H1 (cell line): Measurements from ENCODE around the gene MUC4. TPM values are rescaled to one million over a fixed set of nuclear protein-coding genes. Genes with fewer than 3 reads are reported as not detected.

Experiments
- CTCF ChIA-PET: fragments of 300-600 bp; sonication (Branson Sonifier 250); formaldehyde crosslinking; loops from one replicate; lab custom pipeline; 2021; ENCODE audit not compliant: partially characterized antibody; lab: Charles Lee
- POLR2A ChIA-PET: fragments of 300-600 bp; sonication (Branson Sonifier 250); formaldehyde crosslinking; loops from one replicate; lab custom pipeline; 2021; ENCODE audit warnings: inconsistent platforms; ENCODE audit not compliant: partially characterized antibody; lab: Charles Lee
- DNase-seq, 2 experiments: peaks; one replicate each; pipeline versions ENCODE4 v3.0.0 to v3.0.0-alpha.2; 2010 to 2022; ENCODE audit warnings: low spot score in 2 of 2, low read depth in 1 of 2, mixed read lengths in 1 of 2
- FAIRE-seq: peaks from 2 replicates; lab custom pipeline; 2011; peaks lifted over from hg19 to GRCh38; lab: Jason Lieb, UNC
- H2AFZ ChIP-seq: 2 replicates; pipeline ENCODE4 v1.8.1; 2012; ENCODE audit warnings: low read length, inconsistent platforms
- H2AK5ac ChIP-seq: 2 replicates; pipeline ENCODE4 v1.6.1; 2013; ENCODE audit warnings: low read depth, low read length
- H2BK120ac ChIP-seq: replicated peaks from 2 replicates; pipeline ENCODE3; 2013; ENCODE audit warnings: low read depth, low read length, inconsistent platforms
- H2BK12ac ChIP-seq: 2 replicates; pipeline ENCODE4 v1.6.1; 2013; ENCODE audit warnings: low read depth, low read length
- H2BK15ac ChIP-seq: 2 replicates; pipeline ENCODE4 v1.6.1; 2013; ENCODE audit warnings: low read length
- H2BK20ac ChIP-seq: 2 replicates; pipeline ENCODE4 v1.6.1; 2013; ENCODE audit warnings: low read length
- H2BK5ac ChIP-seq: 2 replicates; pipeline ENCODE4 v1.6.1; 2013; ENCODE audit warnings: low read depth, low read length
- H3K14ac ChIP-seq: 2 replicates; pipeline ENCODE4 v1.6.1; 2013; ENCODE audit warnings: inconsistent platforms; ENCODE audit not compliant: insufficient read length
- H3K18ac ChIP-seq: 2 replicates; pipeline ENCODE4 v1.6.1; 2013; ENCODE audit warnings: low read length; ENCODE audit errors: extremely low read depth
- H3K23ac ChIP-seq: 2 replicates; pipeline ENCODE4 v1.6.1; 2013; ENCODE audit warnings: inconsistent platforms; ENCODE audit not compliant: insufficient read length
- H3K23me2 ChIP-seq: 2 replicates; pipeline ENCODE4 v1.6.1; 2013; ENCODE audit warnings: low read depth, low read length
- H3K27ac ChIP-seq: 2 replicates; pipeline ENCODE4 v1.6.1; 2011; ENCODE audit warnings: low read depth, low read length, inconsistent platforms
- H3K27me3 ChIP-seq, 4 experiments: replicated peaks in 1 of 4; 1 replicate in 1 of 4; 2 replicates in 3 of 4; pipeline versions ENCODE4 v1.6.1 to v1.8.1; 2011 to 2013; ENCODE audit warnings: low read length in 3 of 4, mild to moderate bottlenecking in 3 of 4, inconsistent platforms in 2 of 4, mixed read lengths in 2 of 4, moderate library complexity in 1 of 4; ENCODE audit not compliant: control insufficient read depth in 3 of 4, insufficient read depth in 3 of 4; ENCODE audit errors: extremely low read depth in 1 of 4
- H3K36me3 ChIP-seq, 4 experiments: 2 replicates each; pipeline versions ENCODE4 v1.6.1 to v1.8.1; 2011 to 2013; ENCODE audit warnings: mild to moderate bottlenecking in 4 of 4, low read length in 3 of 4, moderate library complexity in 2 of 4, control low read depth in 1 of 4, inconsistent platforms in 1 of 4; ENCODE audit not compliant: insufficient read depth in 4 of 4, control insufficient read depth in 2 of 4
- H3K4ac ChIP-seq: replicated peaks from 2 replicates; pipeline ENCODE3; 2013; ENCODE audit warnings: low read length, low read depth, mixed read lengths, inconsistent platforms; ENCODE audit not compliant: insufficient read length
- H3K4me1 ChIP-seq, 4 experiments: replicated peaks in 1 of 4; 1 replicate in 1 of 4; 2 replicates in 3 of 4; pipeline versions ENCODE4 v1.6.1 to v1.8.1; 2011 to 2013; ENCODE audit warnings: low read length in 3 of 4, inconsistent platforms in 2 of 4, mixed read lengths in 1 of 4; ENCODE audit not compliant: insufficient read depth in 4 of 4, control insufficient read depth in 3 of 4
- H3K4me2 ChIP-seq, 2 experiments: 2 replicates each; pipeline versions ENCODE4 v1.6.1 to v1.8.1; 2011 to 2013; ENCODE audit warnings: low read depth in 2 of 2, low read length in 2 of 2, control low read depth in 1 of 2, inconsistent platforms in 1 of 2, mild to moderate bottlenecking in 1 of 2; ENCODE audit not compliant: insufficient read depth in 1 of 2
- H3K4me3 ChIP-seq, 4 experiments: fragments of 200-600, 300-600 bp in 1 of 4; sonication (generic), shearing (Covaris generic), sonication (Bioruptor Twin) in 1 of 4; 2 replicates each; pipeline versions ENCODE4 v1.5.1 to v1.8.1; 2011 to 2016; ENCODE audit warnings: low read length in 4 of 4, low read depth in 3 of 4, control low read depth in 2 of 4, inconsistent platforms in 2 of 4, mild to moderate bottlenecking in 2 of 4, mixed read lengths in 1 of 4, moderate library complexity in 1 of 4; ENCODE audit not compliant: insufficient read depth in 2 of 4; ENCODE audit errors: extremely low read depth in 1 of 4
- H3K56ac ChIP-seq: replicated peaks from 2 replicates; pipeline ENCODE3; 2013; ENCODE audit warnings: low read depth, mild to moderate bottlenecking, mixed read lengths, low read length, inconsistent platforms; ENCODE audit not compliant: insufficient read length
- H3K79me1 ChIP-seq: 2 replicates; pipeline ENCODE4 v1.6.1; 2013; ENCODE audit warnings: low read depth, low read length, control low read depth
- H3K79me2 ChIP-seq, 2 experiments: 2 replicates each; pipeline versions ENCODE4 v1.6.1 to v1.8.1; 2012 to 2013; ENCODE audit warnings: low read length in 2 of 2, mild to moderate bottlenecking in 2 of 2, inconsistent platforms in 1 of 2; ENCODE audit not compliant: insufficient read depth in 2 of 2, control insufficient read depth in 1 of 2
- H3K9ac ChIP-seq, 4 experiments: replicated peaks in 1 of 4; 1 replicate in 1 of 4; 2 replicates in 3 of 4; pipeline versions ENCODE4 v1.6.1 to v1.8.1; 2011 to 2013; ENCODE audit warnings: low read depth in 3 of 4, low read length in 3 of 4, control low read depth in 2 of 4, mild to moderate bottlenecking in 2 of 4, moderate library complexity in 2 of 4, inconsistent platforms in 1 of 4; ENCODE audit errors: extremely low read depth in 1 of 4
- H3K9me3 ChIP-seq, 2 experiments: 2 replicates each; pipeline versions ENCODE4 v1.6.1 to v1.8.1; 2012 to 2013; ENCODE audit warnings: mild to moderate bottlenecking in 2 of 2, moderate library complexity in 2 of 2, control low read depth in 1 of 2, inconsistent platforms in 1 of 2, low read depth in 1 of 2, low read length in 1 of 2, mixed read lengths in 1 of 2; ENCODE audit not compliant: insufficient read depth in 2 of 2
- H4K20me1 ChIP-seq, 2 experiments: replicated peaks in 1 of 2; 2 replicates each; pipeline versions ENCODE3 to v1.8.1; 2011 to 2013; ENCODE audit warnings: inconsistent platforms in 2 of 2, low read length in 2 of 2, mild to moderate bottlenecking in 1 of 2; ENCODE audit not compliant: insufficient read depth in 2 of 2, control insufficient read depth in 1 of 2
- H4K5ac ChIP-seq: 2 replicates; pipeline ENCODE4 v1.6.1; 2013; ENCODE audit warnings: low read length, low read depth, mixed read lengths, inconsistent platforms; ENCODE audit not compliant: insufficient read length
- H4K8ac ChIP-seq: 2 replicates; pipeline ENCODE4 v1.8.0; 2013; ENCODE audit warnings: mild to moderate bottlenecking, moderate library complexity, low read length, inconsistent platforms; ENCODE audit not compliant: insufficient read depth; ENCODE audit errors: extremely low read depth
- H4K91ac ChIP-seq: replicated peaks from 2 replicates; pipeline ENCODE3; 2013; ENCODE audit warnings: low read length, mixed read lengths, inconsistent platforms; ENCODE audit not compliant: insufficient read length
- CHD1 ChIP-seq: IDR thresholded peaks from 2 replicates; pipeline ENCODE4 v1.6.1; 2012; ENCODE audit warnings: low read depth, low read length, improper control_type of control experiment
- SP2 ChIP-seq: IDR thresholded peaks from 2 replicates; pipeline ENCODE4 v1.6.1; 2012; ENCODE audit warnings: mild to moderate bottlenecking, low read length, inconsistent platforms
- TAF7 ChIP-seq: optimal IDR thresholded peaks from 2 replicates; pipeline ENCODE3; 2011; ENCODE audit warnings: low read depth, mild to moderate bottlenecking, inconsistent platforms, low read length, moderate library complexity, borderline replicate concordance
- TCF12 ChIP-seq: IDR thresholded peaks from 2 replicates; pipeline ENCODE4 v1.6.1; 2011; ENCODE audit warnings: low read depth, mild to moderate bottlenecking, low read length
- WGBS, 2 experiments: shearing (Covaris generic) in 1 of 2; methylation state at CpG; one replicate each; pipeline versions ENCODE4 v1.1.6 to v1.1.7; 2013 to 2015; ENCODE audit warnings: low lambda C conversion rate in 2 of 2, mixed read lengths in 2 of 2, inconsistent platforms in 1 of 2, low coverage in 1 of 2, missing lambda C conversion rate in 1 of 2; ENCODE audit not compliant: insufficient replicate concordance in 2 of 2, insufficient coverage in 1 of 2, insufficient read length in 1 of 2; ENCODE audit errors: extremely low coverage in 1 of 2, missing lambda C conversion rate in 1 of 2; 5-methylcytosine and 5-hydroxymethylcytosine counted together
- polyA plus RNA-seq, 7 experiments: library from polyadenylated mRNA; depleted of rRNA in 3 of 7; stranded (reverse) in 5 of 7; unstranded in 2 of 7; fragments of >200 nt in 5 of 7; fragments of 200-250 nt in 2 of 7; gene quantifications; 1 replicate in 5 of 7; 2 replicates in 1 of 7; 4 replicates in 1 of 7; pipeline versions ENCODE4 v1.2.1 to v1.2.3, GENCODE V29; 2011 to 2013; ENCODE audit warnings: missing spikeins in 2 of 7, mixed read lengths in 2 of 7
- total RNA-seq: library from RNA; stranded (reverse); fragmentation: NEBNext Ultra II Directional; extraction: Animal tissue kit (Norgen Biotek cat#: 25700); gene quantifications from 2 replicates; pipeline ENCODE4 v1.2.1, GENCODE V29; 2021
- TF ChIP-seq, protein P1 (sequence below), 3 experiments: IDR thresholded peaks; 1 replicate in 2 of 3; 2 replicates in 1 of 3; pipeline versions ENCODE4 v1.5.1 to v1.6.1; 2011; ENCODE audit warnings: low read length in 3 of 3, mild to moderate bottlenecking in 3 of 3, inconsistent platforms in 2 of 3, low read depth in 1 of 3, moderate library complexity in 1 of 3; ENCODE audit not compliant: insufficient read depth in 1 of 3; ENCODE audit errors: control extremely low read depth in 1 of 3

Gene MUC4
- total and polyA plus RNA-seq, 2 of the 8 experiments (the other 6 are each of a cell fraction or from before 2014, with no cell fraction given), result 0.89 to 2.0 TPM

DNA sequence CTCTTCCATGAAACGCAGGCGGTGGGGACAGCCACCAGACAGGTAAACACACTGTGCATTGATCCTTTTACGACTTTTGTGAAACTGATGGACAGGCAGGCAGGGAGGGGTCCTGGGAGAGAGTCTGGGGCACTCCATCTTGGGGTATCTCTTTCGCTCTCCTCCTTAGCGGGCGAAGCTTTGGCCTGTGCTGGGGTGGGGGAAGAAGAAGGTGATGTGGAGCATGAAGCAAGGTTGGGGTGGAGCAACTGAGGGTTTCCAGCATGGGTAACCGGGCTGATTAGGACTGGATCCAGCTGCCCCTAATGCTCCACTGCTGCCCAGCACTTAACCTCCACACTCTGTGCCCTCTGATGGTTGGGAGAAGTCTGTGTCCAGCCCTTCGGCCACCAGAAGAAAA, 65.4 kb downstream of the MUC4 start:
- Histone ChIP-seq H2AFZ (no peak overlapping the region), H2BK120ac (no peak overlapping the region), H3K79me1 (no peaks in the 10 kb centered on the region), H3K56ac (no peak overlapping the region), H3K4me1 (no peaks in the 10 kb centered on the region; a peak in 2 of 7 replicates), H3K27ac (no peak overlapping the region), H3K4ac (no peak overlapping the region), H3K27me3 (peaks cover 0 to 19% (median 16%) of the 10 kb centered on the region in 4 experiments; a peak in 6 of 7 replicates), H2BK12ac (no peak overlapping the region), H3K18ac (no peak overlapping the region), H2BK15ac (no peak overlapping the region), H3K9me3 (peaks cover 0 to 6% of the 10 kb centered on the region in 2 experiments; a peak in 1 of 4 replicates), H2AK5ac (no peak overlapping the region), H3K14ac (no peak overlapping the region), H3K36me3 (no peaks in the 10 kb centered on the region), H4K91ac (no peak overlapping the region), H2BK20ac (no peak overlapping the region), H4K5ac (no peak overlapping the region), H3K9ac (no peak overlapping the region), H3K79me2 (no peaks in the 10 kb centered on the region), H4K8ac (no peak overlapping the region), H3K4me2 (no peak overlapping the region), H3K23me2 (no peaks in the 10 kb centered on the region), H4K20me1 (peaks cover 0 to 1% of the 10 kb centered on the region in 2 experiments), H3K23ac (no peak overlapping the region), H3K4me3 (no peak overlapping the region), H2BK5ac (no peak overlapping the region)
- ChIA-PET POLR2A (interaction anchor here (1.9 kb wide), 1 partner anchor 8 kb away, joined by 7 read pairs; no protein-coding TSS in a partner anchor), CTCF (interaction anchor here (0.7 to 3.2 kb wide), 3 partner anchors 9 to 104 kb away, joined by 3 to 13 read pairs (median 7); no protein-coding TSS in a partner anchor)
- no peak for TF ChIP-seq TAF7
- no peak for TF ChIP-seq CHD1
- TF ChIP-seq, protein P1, sequence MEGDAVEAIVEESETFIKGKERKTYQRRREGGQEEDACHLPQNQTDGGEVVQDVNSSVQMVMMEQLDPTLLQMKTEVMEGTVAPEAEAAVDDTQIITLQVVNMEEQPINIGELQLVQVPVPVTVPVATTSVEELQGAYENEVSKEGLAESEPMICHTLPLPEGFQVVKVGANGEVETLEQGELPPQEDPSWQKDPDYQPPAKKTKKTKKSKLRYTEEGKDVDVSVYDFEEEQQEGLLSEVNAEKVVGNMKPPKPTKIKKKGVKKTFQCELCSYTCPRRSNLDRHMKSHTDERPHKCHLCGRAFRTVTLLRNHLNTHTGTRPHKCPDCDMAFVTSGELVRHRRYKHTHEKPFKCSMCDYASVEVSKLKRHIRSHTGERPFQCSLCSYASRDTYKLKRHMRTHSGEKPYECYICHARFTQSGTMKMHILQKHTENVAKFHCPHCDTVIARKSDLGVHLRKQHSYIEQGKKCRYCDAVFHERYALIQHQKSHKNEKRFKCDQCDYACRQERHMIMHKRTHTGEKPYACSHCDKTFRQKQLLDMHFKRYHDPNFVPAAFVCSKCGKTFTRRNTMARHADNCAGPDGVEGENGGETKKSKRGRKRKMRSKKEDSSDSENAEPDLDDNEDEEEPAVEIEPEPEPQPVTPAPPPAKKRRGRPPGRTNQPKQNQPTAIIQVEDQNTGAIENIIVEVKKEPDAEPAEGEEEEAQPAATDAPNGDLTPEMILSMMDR (IDR thresholded peaks at IDR 0.05; ENCODE audit: control extremely low read depth in 1 of 3, insufficient read depth in 1 of 3, low read depth in 1 of 3, low read length in 3 of 3), result no peak
- TF ChIP-seq TCF12, result no peak
- TF ChIP-seq SP2, result no peak
- 91% methylated on average over 8 of the region's 8 CpGs; no CpG with 5 or more reads in 1 of the 2 experiments for WGBS, 2 experiments
- FAIRE-seq (no peak), DNase-seq (no peak)
